ENCODE results near the gene ERCC3. TPM values are rescaled to one million over a fixed set of nuclear protein-coding genes. Genes with fewer than 3 reads are reported as not detected.

Gene ERCC3
- total RNA-seq = 10 to 100 TPM; 29.8 to 61.3 TPM

GRCh38 chr2:127293748-127294562 is at the start of gene ERCC3:
Gene ERCC3 (minus strand): TSS chr2:127294144. CDS start chr2:127294081, 63 bp downstream.
- peak within 1 kb of the TSS; percentile 42 to 77 for H3K27ac ChIP-seq
- no peaks in the 10 kb centered on the region for H3K9me3 ChIP-seq
- WGBS = 0% methylated on average over 48 of the region's 55 CpGs
- H3K4me1 ChIP-seq (replicated peaks) = peaks cover 3% of the 10 kb centered on the region
- no peaks in the 10 kb centered on the region for H3K27me3 ChIP-seq (replicated peaks; ENCODE audit: insufficient read depth)
- intact Hi-C loops (cut with DNase I) = loop anchor here (2.0 kb wide), 1 partner anchor 227 kb away; no protein-coding TSS in a partner anchor
- DNase-seq (ENCODE audit: low spot score) = peak; percentile 63
- H3K36me3 ChIP-seq = peaks cover 10 to 21% of the 10 kb centered on the region in 2 donors
- H3K4me3 ChIP-seq = peak within 1 kb of the TSS; percentile 65 to 89
- TF ChIP-seq POLR2A (IDR thresholded peaks at IDR 0.05) = no peak
- TF ChIP-seq CTCF (IDR thresholded peaks at IDR 0.05) = no peak
- peak; percentile 67 for TF ChIP-seq POLR2AphosphoS5 (IDR thresholded peaks at IDR 0.05)

- intact Hi-C loops (cut with DNase I) = no loop called here
Observed at GRCh38 chr2:127343277-127343676, 49.3 kb upstream of the ERCC3 start.

GRCh38 chr2:127342101-127342500 is 48.2 kb upstream of the ERCC3 start:
- intact Hi-C loops (cut with DNase I) = no loop called here

More at GRCh38 chr2:127343277-127343676, 49.3 kb upstream of the ERCC3 start:
- no peaks in the 10 kb centered on the region for H3K36me3 ChIP-seq
- DNase-seq (ENCODE audit: low spot score) = no peak
- no peaks in the 10 kb centered on the region for H3K4me1 ChIP-seq (replicated peaks)
- no peaks in the 10 kb centered on the region for H3K9me3 ChIP-seq
- H3K27ac ChIP-seq = no peak overlapping the region
- TF ChIP-seq POLR2AphosphoS5 (IDR thresholded peaks at IDR 0.05) = no peak
- no peak for TF ChIP-seq POLR2A (IDR thresholded peaks at IDR 0.05)
- TF ChIP-seq CTCF (IDR thresholded peaks at IDR 0.05) = no peak
- H3K4me3 ChIP-seq = no peak overlapping the region
- H3K27me3 ChIP-seq (replicated peaks; ENCODE audit: insufficient read depth) = no peaks in the 10 kb centered on the region
- 97% methylated on average over 2 of the region's 2 CpGs for WGBS

GRCh38 chr2:127332335-127332734 is 38.4 kb upstream of the ERCC3 start:
- intact Hi-C loops (cut with DNase I) = no loop called here
- Histone ChIP-seq H3K36me3 (no peaks in the 10 kb centered on the region), H3K4me3 (no peak overlapping the region), H3K27ac (no peak overlapping the region), H3K9me3 (no peaks in the 10 kb centered on the region), H3K4me1 (replicated peaks) (no peaks in the 10 kb centered on the region), H3K27me3 (replicated peaks; ENCODE audit: insufficient read depth) (no peaks in the 10 kb centered on the region)
- WGBS = 78% methylated on average over 1 of the region's 1 CpG
- TF ChIP-seq POLR2AphosphoS5 (IDR thresholded peaks at IDR 0.05) (no peak), POLR2A (IDR thresholded peaks at IDR 0.05) (no peak), CTCF (IDR thresholded peaks at IDR 0.05) (no peak)
- DNase-seq (ENCODE audit: low spot score) = no peak

More at GRCh38 chr2:127342101-127342500, 48.2 kb upstream of the ERCC3 start:
- no peak for TF ChIP-seq CTCF (IDR thresholded peaks at IDR 0.05)
- TF ChIP-seq POLR2A (IDR thresholded peaks at IDR 0.05) = no peak
- no peak for TF ChIP-seq POLR2AphosphoS5 (IDR thresholded peaks at IDR 0.05)
- DNase-seq (ENCODE audit: low spot score) = no peak
- no peaks in the 10 kb centered on the region for H3K4me1 ChIP-seq (replicated peaks)
- no peaks in the 10 kb centered on the region for H3K9me3 ChIP-seq
- no peak overlapping the region for H3K27ac ChIP-seq
- no peaks in the 10 kb centered on the region for H3K27me3 ChIP-seq (replicated peaks; ENCODE audit: insufficient read depth)
- H3K4me3 ChIP-seq = no peak overlapping the region
- WGBS = 95% methylated on average over 1 of the region's 1 CpG
- H3K36me3 ChIP-seq = no peaks in the 10 kb centered on the region

GRCh38 chr2:127330753-127331152 is 36.8 kb upstream of the ERCC3 start:
- Histone ChIP-seq H3K9me3 (no peaks in the 10 kb centered on the region), H3K4me1 (replicated peaks) (no peaks in the 10 kb centered on the region), H3K27ac (no peak overlapping the region), H3K4me3 (no peak overlapping the region), H3K36me3 (no peaks in the 10 kb centered on the region), H3K27me3 (replicated peaks; ENCODE audit: insufficient read depth) (no peaks in the 10 kb centered on the region)
- intact Hi-C loops (cut with DNase I) = no loop called here
- 98% methylated on average over 1 of the region's 1 CpG for WGBS
- TF ChIP-seq POLR2A (IDR thresholded peaks at IDR 0.05) (no peak), CTCF (IDR thresholded peaks at IDR 0.05) (no peak), POLR2AphosphoS5 (IDR thresholded peaks at IDR 0.05) (no peak)
- no peak for DNase-seq (ENCODE audit: low spot score)
